Measurements from ENCODE around the gene SLC22A2.
"Not testable (repeated sequence)": the region's sequence is repeated elsewhere in the genome, so short reads cannot be mapped to it uniquely, and the experiment has no call there.

SLC22A2 gene

GRCh38 chr6:160258346-160259142, at the start of gene SLC22A2:
Gene SLC22A2 (minus strand): TSS chr6:160258821. CDS start chr6:160258757, 64 bp downstream.
- DNase-seq (ENCODE audit: low read depth) = no peak

GRCh38 chr6:160305926-160306713, 47.5 kb upstream of the SLC22A2 start:
- DNase-seq (ENCODE audit: low read depth) = no peak

- DNase-seq (ENCODE audit: low read depth) = no peak
Observed at GRCh38 chr6:160303806-160304205, 45.2 kb upstream of the SLC22A2 start.

GRCh38 chr6:160302431-160303082, 43.9 kb upstream of the SLC22A2 start:
- DNase-seq (ENCODE audit: low read depth) = not testable (repeated sequence)

- no peak for DNase-seq (ENCODE audit: low read depth)
Observed at GRCh38 chr6:160301339-160301738, 42.7 kb upstream of the SLC22A2 start.

GRCh38 chr6:160300076-160300695, 41.6 kb upstream of the SLC22A2 start:
- no peak for DNase-seq (ENCODE audit: low read depth)

GRCh38 chr6:160299559-160299958, 40.9 kb upstream of the SLC22A2 start:
- no peak for DNase-seq (ENCODE audit: low read depth)

- no peak for DNase-seq (ENCODE audit: low read depth)
Observed at GRCh38 chr6:160298121-160298520, 39.5 kb upstream of the SLC22A2 start.

GRCh38 chr6:160297310-160297709, 38.7 kb upstream of the SLC22A2 start:
- DNase-seq (ENCODE audit: low read depth) = no peak

- DNase-seq (ENCODE audit: low read depth) = no peak
Observed at GRCh38 chr6:160293844-160294243, 35.2 kb upstream of the SLC22A2 start.

- no peak for DNase-seq (ENCODE audit: low read depth)
Observed at GRCh38 chr6:160285541-160286105, 27.0 kb upstream of the SLC22A2 start.

- no peak for DNase-seq (ENCODE audit: low read depth)
Observed at GRCh38 chr6:160284575-160284974, 26.0 kb upstream of the SLC22A2 start.

GRCh38 chr6:160282444-160282843, 23.8 kb upstream of the SLC22A2 start:
- DNase-seq (ENCODE audit: low read depth) = no peak

GRCh38 chr6:160279850-160280249, 21.2 kb upstream of the SLC22A2 start:
- no peak for DNase-seq (ENCODE audit: low read depth)

- DNase-seq (ENCODE audit: low read depth) = no peak
Observed at GRCh38 chr6:160278786-160279310, 20.2 kb upstream of the SLC22A2 start.

- DNase-seq (ENCODE audit: low read depth) = no peak
Observed at GRCh38 chr6:160278311-160278710, 19.7 kb upstream of the SLC22A2 start.

- DNase-seq (ENCODE audit: low read depth) = no peak
Observed at GRCh38 chr6:160277546-160277945, 18.9 kb upstream of the SLC22A2 start.

GRCh38 chr6:160277144-160277543, 18.5 kb upstream of the SLC22A2 start:
- DNase-seq (ENCODE audit: low read depth) = no peak

- DNase-seq (ENCODE audit: low read depth) = no peak
Observed at GRCh38 chr6:160276126-160276525, 17.5 kb upstream of the SLC22A2 start.

- no peak for DNase-seq (ENCODE audit: low read depth)
Observed at GRCh38 chr6:160275511-160276003, 16.9 kb upstream of the SLC22A2 start.

- no peak for DNase-seq (ENCODE audit: low read depth)
Observed at GRCh38 chr6:160274871-160275510, 16.4 kb upstream of the SLC22A2 start.
